MM.1S (cell line): ENCODE measurements around the gene TPT1.

Experiments used
- DNase-seq: peaks from one replicate; pipeline ENCODE4 v3.0.0-alpha.2; 2015
- H2AFZ ChIP-seq: fragments of 300-600 bp; sonication (generic); 2 replicates; pipeline ENCODE4 v1.6.0; 2016; ENCODE audit warnings: antibody characterized with exemption, low read length
- H3F3A ChIP-seq: fragments of 300-600 bp; sonication (generic); 2 replicates; pipeline ENCODE4 v1.6.1; 2016; ENCODE audit warnings: mild to moderate bottlenecking, antibody characterized with exemption, low read length, moderate library complexity, mixed read lengths; ENCODE audit not compliant: insufficient read depth
- H3K27ac ChIP-seq: fragments of 300-600 bp; sonication (generic); 2 replicates; pipeline ENCODE4 v1.5.1; 2016; ENCODE audit warnings: mild to moderate bottlenecking, low read length
- H3K27me3 ChIP-seq: fragments of 300-600 bp; sonication (generic); replicated peaks from 2 replicates; pipeline ENCODE4 v1.6.0; 2016; ENCODE audit warnings: low read length; ENCODE audit not compliant: insufficient read depth
- H3K36me3 ChIP-seq: fragments of 300-600 bp; sonication (generic); replicated peaks from 2 replicates; pipeline ENCODE4 v1.6.1; 2016; ENCODE audit warnings: mild to moderate bottlenecking, low read length, mixed read lengths; ENCODE audit not compliant: insufficient read depth
- H3K4me1 ChIP-seq: fragments of 300-600 bp; sonication (generic); 2 replicates; pipeline ENCODE4 v1.6.1; 2016; ENCODE audit warnings: low read length, mixed read lengths
- H3K4me2 ChIP-seq: fragments of 300-600 bp; sonication (generic); 2 replicates; pipeline ENCODE4 v1.6.0; 2016; ENCODE audit warnings: low read depth, low read length
- H3K4me3 ChIP-seq: fragments of 300-600 bp; sonication (generic); 2 replicates; pipeline ENCODE4 v1.5.1; 2016; ENCODE audit warnings: low read length, mixed read lengths
- H3K79me2 ChIP-seq: fragments of 300-600 bp; sonication (generic); 2 replicates; pipeline ENCODE4 v1.6.1; 2016; ENCODE audit warnings: mixed run types, low read length, mixed read lengths
- H3K9ac ChIP-seq: fragments of 300-600 bp; sonication (generic); 2 replicates; pipeline ENCODE4 v1.6.1; 2016; ENCODE audit warnings: low read length, mixed read lengths
- H3K9me2 ChIP-seq: fragments of 300-600 bp; sonication (generic); replicated peaks from 2 replicates; pipeline ENCODE4 v1.6.1; 2016; ENCODE audit warnings: mild to moderate bottlenecking, low read length, mixed read lengths; ENCODE audit not compliant: insufficient read depth
- H3K9me3 ChIP-seq: fragments of 300-600 bp; sonication (generic); replicated peaks from 2 replicates; pipeline ENCODE4 v1.6.1; 2016; ENCODE audit warnings: mild to moderate bottlenecking, low read length, mixed read lengths; ENCODE audit not compliant: insufficient read depth
- H4K20me1 ChIP-seq: fragments of 300-600 bp; sonication (generic); 2 replicates; pipeline ENCODE4 v1.6.1; 2016; ENCODE audit warnings: mild to moderate bottlenecking, low read length, moderate library complexity, mixed read lengths; ENCODE audit not compliant: insufficient read depth
- EZH2 ChIP-seq: fragments of 300-600 bp; sonication (generic); optimal IDR thresholded peaks from 2 replicates; pipeline ENCODE3; 2017; ENCODE audit warnings: low read depth, mild to moderate bottlenecking, antibody characterized with exemption, low read length, mixed read lengths
- EZH2phosphoT487 ChIP-seq: fragments of 300-600 bp; sonication (generic); IDR thresholded peaks from 2 replicates; pipeline ENCODE4 v1.6.1; 2018; ENCODE audit warnings: antibody characterized with exemption, low read length
- TF ChIP-seq, protein P1 (sequence below): fragments of 300-600 bp; sonication (generic); IDR thresholded peaks from 2 replicates; pipeline ENCODE4 v1.5.1; 2016; ENCODE audit warnings: antibody characterized with exemption, low read length, mixed read lengths

Gene TPT1

DNA sequence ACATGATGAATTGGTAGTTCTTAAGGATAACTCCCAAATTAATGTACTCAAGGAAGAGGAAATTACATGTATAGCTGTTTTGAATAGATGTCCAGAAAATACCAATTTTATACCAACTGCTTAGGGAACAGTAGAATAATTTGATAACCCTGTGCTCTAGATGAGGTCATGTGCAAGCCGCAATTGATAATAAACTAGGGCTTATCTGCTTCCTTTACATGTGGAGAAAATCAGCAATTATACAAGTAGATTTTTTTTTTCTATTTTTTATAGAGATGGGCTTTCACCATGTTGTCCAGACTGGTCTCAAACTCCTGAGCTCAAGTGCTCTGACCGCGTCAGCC, 9.3 kb downstream of the TPT1 start:
- no peak for TF ChIP-seq EZH2
- TF ChIP-seq, protein P1, sequence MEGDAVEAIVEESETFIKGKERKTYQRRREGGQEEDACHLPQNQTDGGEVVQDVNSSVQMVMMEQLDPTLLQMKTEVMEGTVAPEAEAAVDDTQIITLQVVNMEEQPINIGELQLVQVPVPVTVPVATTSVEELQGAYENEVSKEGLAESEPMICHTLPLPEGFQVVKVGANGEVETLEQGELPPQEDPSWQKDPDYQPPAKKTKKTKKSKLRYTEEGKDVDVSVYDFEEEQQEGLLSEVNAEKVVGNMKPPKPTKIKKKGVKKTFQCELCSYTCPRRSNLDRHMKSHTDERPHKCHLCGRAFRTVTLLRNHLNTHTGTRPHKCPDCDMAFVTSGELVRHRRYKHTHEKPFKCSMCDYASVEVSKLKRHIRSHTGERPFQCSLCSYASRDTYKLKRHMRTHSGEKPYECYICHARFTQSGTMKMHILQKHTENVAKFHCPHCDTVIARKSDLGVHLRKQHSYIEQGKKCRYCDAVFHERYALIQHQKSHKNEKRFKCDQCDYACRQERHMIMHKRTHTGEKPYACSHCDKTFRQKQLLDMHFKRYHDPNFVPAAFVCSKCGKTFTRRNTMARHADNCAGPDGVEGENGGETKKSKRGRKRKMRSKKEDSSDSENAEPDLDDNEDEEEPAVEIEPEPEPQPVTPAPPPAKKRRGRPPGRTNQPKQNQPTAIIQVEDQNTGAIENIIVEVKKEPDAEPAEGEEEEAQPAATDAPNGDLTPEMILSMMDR = no peak
- no peak for TF ChIP-seq EZH2phosphoT487
- H3K9ac ChIP-seq = no peak overlapping the region
- 0 out of 2 replicates have a peak, but pooled peaks cover 11% of the 10 kb centered on the region for H3F3A ChIP-seq
- H2AFZ ChIP-seq = no peak overlapping the region
- no peaks in the 10 kb centered on the region for H3K9me2 ChIP-seq
- H3K4me3 ChIP-seq = no peak overlapping the region
- H4K20me1 ChIP-seq = 0 out of 2 replicates have a peak, but pooled peaks cover 2% of the 10 kb centered on the region
- 0 out of 2 replicates have a peak, but pooled peaks cover 3% of the 10 kb centered on the region for H3K79me2 ChIP-seq
- no peaks in the 10 kb centered on the region for H3K9me3 ChIP-seq
- H3K4me1 ChIP-seq = no peaks in the 10 kb centered on the region
- no peak overlapping the region for H3K4me2 ChIP-seq
- H3K27ac ChIP-seq = no peak overlapping the region
- no peaks in the 10 kb centered on the region for H3K27me3 ChIP-seq
- H3K36me3 ChIP-seq = peaks cover under 1% of the 10 kb centered on the region; the same call in 1 of the 2 replicates
- no peak for DNase-seq

DNA sequence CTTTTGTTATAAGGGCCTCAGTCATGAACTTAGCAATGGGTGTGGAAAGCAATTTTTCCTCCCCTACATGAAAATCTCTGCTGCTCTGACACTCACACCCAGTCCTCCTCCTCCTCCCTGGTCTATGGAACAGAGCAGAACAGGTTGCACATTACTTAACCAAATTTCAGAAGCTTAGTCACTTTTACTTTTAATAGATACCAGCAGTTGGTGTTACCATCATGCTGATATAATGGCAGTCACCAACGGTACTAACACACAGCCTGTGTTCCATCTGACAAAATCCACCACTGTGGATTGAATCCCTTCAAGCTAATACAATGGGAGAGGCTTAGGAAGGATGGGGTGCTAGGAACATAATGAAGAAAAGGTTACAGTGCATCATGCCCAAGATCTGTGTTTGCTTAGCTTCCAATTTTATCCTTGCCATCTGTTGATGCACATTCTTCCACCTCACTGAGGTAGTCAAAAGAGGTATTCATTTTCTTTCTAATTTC, 9.8 kb downstream of the TPT1 start:
- Histone ChIP-seq H3K9ac (no peak overlapping the region), H3K9me2 (no peaks in the 10 kb centered on the region), H3K36me3 (no peaks in the 10 kb centered on the region; the same call in 1 of the 2 replicates), H3K4me1 (no peaks in the 10 kb centered on the region), H3F3A (0 out of 2 replicates have a peak, but pooled peaks cover 7% of the 10 kb centered on the region), H4K20me1 (0 out of 2 replicates have a peak, but pooled peaks cover 2% of the 10 kb centered on the region), H3K27ac (no peak overlapping the region), H3K4me2 (no peak overlapping the region), H3K27me3 (no peaks in the 10 kb centered on the region), H3K4me3 (no peak overlapping the region), H3K9me3 (no peaks in the 10 kb centered on the region), H3K79me2 (no peaks in the 10 kb centered on the region), H2AFZ (no peak overlapping the region)
- DNase-seq = no peak
- TF ChIP-seq, protein P1 = no peak
- no peak for TF ChIP-seq EZH2

DNA sequence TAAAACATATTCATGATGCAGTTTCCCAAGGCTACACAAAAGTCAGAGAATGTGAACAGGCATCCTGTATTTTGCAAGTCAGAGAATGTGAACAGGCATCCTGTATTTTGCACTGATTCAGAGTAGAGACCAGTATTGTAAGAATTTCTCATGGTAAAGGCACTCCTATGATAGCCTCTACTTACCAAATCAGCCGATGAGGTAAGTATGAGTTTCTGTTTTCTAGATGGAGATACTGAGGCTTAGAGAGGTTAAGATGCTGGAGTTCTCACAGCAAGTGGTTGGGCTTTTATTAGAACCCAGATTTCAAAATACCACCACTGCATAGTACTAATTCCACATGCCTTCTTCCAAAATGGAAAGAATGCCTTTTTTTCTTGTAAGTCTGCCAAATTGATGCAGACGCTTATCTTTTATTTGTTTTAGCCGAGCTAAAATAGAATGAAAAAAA, 12.3 kb downstream of the TPT1 start:
- H3F3A ChIP-seq = 0 out of 2 replicates have a peak, but pooled peaks cover 3% of the 10 kb centered on the region
- H3K79me2 ChIP-seq = no peaks in the 10 kb centered on the region
- H3K4me1 ChIP-seq = no peaks in the 10 kb centered on the region
- H3K4me2 ChIP-seq = no peak overlapping the region
- H3K4me3 ChIP-seq = no peak overlapping the region
- no peak overlapping the region for H3K9ac ChIP-seq
- H3K9me3 ChIP-seq = no peaks in the 10 kb centered on the region
- H3K27me3 ChIP-seq = no peaks in the 10 kb centered on the region
- DNase-seq = no peak
- TF ChIP-seq EZH2 (no peak), EZH2phosphoT487 (no peak)
- TF ChIP-seq, protein P1 = no peak
- no peaks in the 10 kb centered on the region for H3K36me3 ChIP-seq
- no peaks in the 10 kb centered on the region for H3K9me2 ChIP-seq
- no peak overlapping the region for H3K27ac ChIP-seq
- H2AFZ ChIP-seq = no peak overlapping the region
- H4K20me1 ChIP-seq = no peaks in the 10 kb centered on the region
